Measurements from ENCODE around the gene POFUT1.

DNA sequence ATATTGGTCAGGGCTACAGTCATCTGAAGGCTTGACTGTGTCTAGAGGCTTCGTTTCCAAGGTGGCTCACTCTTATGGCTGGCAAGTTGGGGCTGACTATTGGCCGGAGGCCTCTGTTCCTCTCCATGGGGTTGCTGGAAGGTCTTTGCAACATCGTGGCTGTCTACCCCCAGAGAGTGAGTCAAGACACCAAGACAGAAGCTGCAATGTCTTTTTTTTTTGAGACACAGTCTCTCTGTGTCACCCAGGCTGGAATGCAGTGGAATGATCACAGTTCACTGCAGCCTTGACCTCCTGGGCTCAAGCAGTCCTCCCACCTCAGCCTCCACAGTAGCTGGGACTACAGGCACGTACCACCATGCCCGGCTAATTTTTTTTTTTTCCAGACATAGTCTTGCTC is 40.4 kb downstream of the POFUT1 start:
- TF ChIP-seq, protein P1, sequence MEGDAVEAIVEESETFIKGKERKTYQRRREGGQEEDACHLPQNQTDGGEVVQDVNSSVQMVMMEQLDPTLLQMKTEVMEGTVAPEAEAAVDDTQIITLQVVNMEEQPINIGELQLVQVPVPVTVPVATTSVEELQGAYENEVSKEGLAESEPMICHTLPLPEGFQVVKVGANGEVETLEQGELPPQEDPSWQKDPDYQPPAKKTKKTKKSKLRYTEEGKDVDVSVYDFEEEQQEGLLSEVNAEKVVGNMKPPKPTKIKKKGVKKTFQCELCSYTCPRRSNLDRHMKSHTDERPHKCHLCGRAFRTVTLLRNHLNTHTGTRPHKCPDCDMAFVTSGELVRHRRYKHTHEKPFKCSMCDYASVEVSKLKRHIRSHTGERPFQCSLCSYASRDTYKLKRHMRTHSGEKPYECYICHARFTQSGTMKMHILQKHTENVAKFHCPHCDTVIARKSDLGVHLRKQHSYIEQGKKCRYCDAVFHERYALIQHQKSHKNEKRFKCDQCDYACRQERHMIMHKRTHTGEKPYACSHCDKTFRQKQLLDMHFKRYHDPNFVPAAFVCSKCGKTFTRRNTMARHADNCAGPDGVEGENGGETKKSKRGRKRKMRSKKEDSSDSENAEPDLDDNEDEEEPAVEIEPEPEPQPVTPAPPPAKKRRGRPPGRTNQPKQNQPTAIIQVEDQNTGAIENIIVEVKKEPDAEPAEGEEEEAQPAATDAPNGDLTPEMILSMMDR (IDR thresholded peaks at IDR 0.05): no peak
- no peak for TF ChIP-seq POLR2A (IDR thresholded peaks at IDR 0.05)

All from transverse colon (tissue), 3 donors.